B cell (primary cell): ENCODE data around the gene NBEA. TPM values are rescaled to one million over a fixed set of nuclear protein-coding genes. Genes with fewer than 3 reads are reported as not detected.

ENCODE experiments used
- ATAC-seq: fragments of 200-7000 bp; cut with Tn5 transposase; one replicate; pipeline ENCODE4 v1.10.0; 2021; ENCODE audit warnings: low read depth, mild to moderate bottlenecking, moderate number of reproducible peaks, moderate library complexity
- CTCF ChIA-PET: fragments of 350-600 bp; sonication (Branson Sonifier 250); formaldehyde crosslinking; loops from one replicate; lab custom pipeline; 2021; ENCODE audit warnings: antibody characterized with exemption, inconsistent platforms; lab: Charles Lee
- POLR2A ChIA-PET: fragments of 350-600 bp; sonication (Branson Sonifier 250); formaldehyde crosslinking; loops from one replicate; lab custom pipeline; 2021; ENCODE audit warnings: antibody characterized with exemption; lab: Charles Lee
- DNase-seq: peaks from one replicate; pipeline ENCODE4 v3.0.0; 2013
- H2AFZ ChIP-seq: 2 replicates; pipeline ENCODE4 v1.6.1; 2012; ENCODE audit warnings: mild to moderate bottlenecking, low read depth, low read length; ENCODE audit not compliant: insufficient read depth, poor library complexity, severe bottlenecking
- H3K27ac ChIP-seq, 2 donors: 1 replicate in 1 of 2; 2 replicates in 1 of 2; pipeline ENCODE4 v1.5.1; 2012 to 2013; ENCODE audit warnings: low read length in 2 of 2, mild to moderate bottlenecking in 2 of 2, moderate library complexity in 1 of 2
- H3K27me3 ChIP-seq, 4 experiments: fragments of 200-600 bp in 1 of 4; sonication (generic) in 1 of 4; replicated peaks in 1 of 4; 1 replicate in 2 of 4; 2 replicates in 2 of 4; pipeline versions ENCODE4 v1.6.1 to v1.7.0; 2013 to 2016; ENCODE audit warnings: low read length in 3 of 4, mild to moderate bottlenecking in 2 of 4, mixed read lengths in 1 of 4, moderate library complexity in 1 of 4; ENCODE audit not compliant: insufficient read depth in 4 of 4, control insufficient read depth in 3 of 4; ENCODE audit errors: control extremely low read depth in 1 of 4
- H3K36me3 ChIP-seq, 2 experiments: replicated peaks in 1 of 2; 1 replicate in 1 of 2; 2 replicates in 1 of 2; pipeline versions ENCODE4 v1.6.1 to v1.7.1; 2013; ENCODE audit warnings: low read length in 1 of 2; ENCODE audit not compliant: insufficient read depth in 2 of 2, control insufficient read depth in 1 of 2; ENCODE audit errors: control extremely low read depth in 1 of 2, extremely low read depth in 1 of 2
- H3K4me1 ChIP-seq, 2 donors: fragments of 200-600 bp in 1 of 2; sonication (generic) in 1 of 2; 1 replicate in 1 of 2; 2 replicates in 1 of 2; pipeline versions ENCODE4 v1.5.1 to v1.6.1; 2013 to 2017; ENCODE audit warnings: low read length in 2 of 2; ENCODE audit not compliant: control insufficient read depth in 2 of 2, insufficient read depth in 2 of 2
- H3K4me2 ChIP-seq: replicated peaks from 2 replicates; pipeline ENCODE3; 2012; ENCODE audit warnings: mild to moderate bottlenecking, low read depth, low read length; ENCODE audit not compliant: poor library complexity, severe bottlenecking
- H3K4me3 ChIP-seq, 5 experiments: fragments of 200-600 bp in 1 of 5; sonication (generic) in 1 of 5; 1 replicate in 3 of 5; 2 replicates in 2 of 5; pipeline versions ENCODE4 v1.5.1 to v1.7.0; 2011 to 2016; ENCODE audit warnings: low read length in 4 of 5, mild to moderate bottlenecking in 4 of 5, low read depth in 2 of 5, control low read depth in 1 of 5, moderate library complexity in 1 of 5; ENCODE audit not compliant: insufficient read depth in 1 of 5; ENCODE audit errors: control extremely low read depth in 1 of 5, extremely low read depth in 1 of 5
- H3K79me2 ChIP-seq: fragments of 200-600 bp; sonication (generic); one replicate; pipeline ENCODE4 v1.6.0; 2016; ENCODE audit warnings: low read length; ENCODE audit not compliant: control insufficient read depth, insufficient read depth
- H3K9ac ChIP-seq: fragments of 200-600 bp; sonication (generic); 2 replicates; pipeline ENCODE4 v1.6.1; 2017; ENCODE audit warnings: mild to moderate bottlenecking, low read length, moderate library complexity
- H3K9me3 ChIP-seq, 3 donors: one replicate each; pipeline versions ENCODE4 v1.6.1 to v1.7.1; 2013; ENCODE audit warnings: low read length in 2 of 3; ENCODE audit not compliant: control insufficient read depth in 2 of 3, insufficient read depth in 1 of 3; ENCODE audit errors: control extremely low read depth in 1 of 3
- H4K20me1 ChIP-seq: 2 replicates; pipeline ENCODE4 v1.6.0; 2012; ENCODE audit warnings: mild to moderate bottlenecking, low read length; ENCODE audit not compliant: insufficient read depth, control insufficient read depth, poor library complexity, severe bottlenecking
- H3K27ac Mint-ChIP-seq: one replicate; pipeline ENCODE4 v1.8.0; 2021; ENCODE audit warnings: mixed read lengths
- H3K27me3 Mint-ChIP-seq: one replicate; pipeline ENCODE4 v1.8.0; 2021; ENCODE audit warnings: mixed read lengths
- H3K4me1 Mint-ChIP-seq: one replicate; pipeline ENCODE4 v1.8.0; 2021; ENCODE audit warnings: mixed read lengths
- H3K4me3 Mint-ChIP-seq: one replicate; pipeline ENCODE4 v1.8.0; 2021; ENCODE audit warnings: mixed read lengths
- H3K9me3 Mint-ChIP-seq: one replicate; pipeline ENCODE4 v1.8.0; 2022; ENCODE audit warnings: mixed read lengths; ENCODE audit not compliant: insufficient read depth
- CTCF ChIP-seq: fragments of 200-600 bp; IDR thresholded peaks from one replicate; pipeline ENCODE4 v1.8.0; 2022; ENCODE audit warnings: antibody characterized with exemption, mild to moderate bottlenecking
- EZH2 ChIP-seq: IDR thresholded peaks from 2 replicates; pipeline ENCODE4 v1.6.1; 2012; ENCODE audit warnings: borderline replicate concordance, low read depth, mild to moderate bottlenecking, moderate library complexity, low read length; ENCODE audit not compliant: insufficient read depth, poor library complexity, severe bottlenecking
- WGBS: methylation state at CpG from one replicate; pipeline ENCODE4 v1.1.5; 2013; ENCODE audit warnings: missing lambda C conversion rate; ENCODE audit not compliant: insufficient coverage; 5-methylcytosine and 5-hydroxymethylcytosine counted together
- intact Hi-C: fragments of 100-400 bp; cut with micrococcal nuclease; formaldehyde crosslinking; loops from one replicate; pipeline ENCODE4 v1.10.0; 2022
- polyA plus RNA-seq: library from polyadenylated mRNA; depleted of rRNA; stranded (reverse); fragments of >200 nt; gene quantifications from 2 replicates; pipeline ENCODE4 v1.2.3, GENCODE V29; 2012
- total RNA-seq, 2 donors: library from RNA; stranded (reverse); fragments of 120-200 nt in 1 of 2; gene quantifications; 1 replicate in 1 of 2; 2 replicates in 1 of 2; pipeline versions ENCODE4 v1.2.3 to v1.2.4, GENCODE V29; 2013 to 2022

Gene NBEA
- total and polyA plus RNA-seq, 2 donors (not counting 1 experiment from before 2014, with no cell fraction given): 1.5 to 10.7 TPM

GRCh38 chr13:35379663-35380062, 437.6 kb downstream of the NBEA start:
- CTCF ChIA-PET: no interaction called here

DNA sequence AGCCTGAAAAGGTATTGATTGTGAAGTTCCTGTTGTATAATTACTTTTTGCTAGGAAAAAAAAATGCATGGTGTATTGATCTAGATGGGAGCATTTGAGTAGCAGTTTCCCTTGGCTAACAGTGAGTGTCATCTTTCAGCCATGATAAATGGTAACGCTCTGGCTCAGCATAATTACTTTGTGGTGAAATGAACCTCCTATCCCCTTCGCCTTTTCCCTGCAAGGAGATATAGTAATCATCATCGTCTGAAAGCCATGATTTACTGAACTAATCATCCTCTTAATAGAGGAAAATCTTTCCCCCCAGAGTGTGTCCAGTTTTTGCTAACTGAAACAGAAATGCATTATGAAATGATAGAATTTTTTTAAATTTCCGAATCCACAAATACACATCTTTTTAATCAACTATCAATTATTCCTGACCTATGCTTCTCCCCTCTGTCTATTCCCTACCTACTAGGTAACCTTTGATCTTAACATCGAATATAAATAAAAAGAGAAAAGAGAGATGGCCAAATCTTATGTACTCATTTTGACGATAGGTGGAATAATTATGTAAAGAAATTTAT, 445.7 kb downstream of the NBEA start:
- Histone ChIP-seq H3K4me2 (no peak overlapping the region), H3K36me3 (no peaks in the 10 kb centered on the region), H3K4me1 (no peaks in the 10 kb centered on the region), H4K20me1 (no peaks in the 10 kb centered on the region), H2AFZ (no peak overlapping the region), H3K4me3 (no peak overlapping the region), H3K27ac (no peak overlapping the region), H3K79me2 (no peaks in the 10 kb centered on the region), H3K27me3 (no peaks in the 10 kb centered on the region), H3K9me3 (no peaks in the 10 kb centered on the region), H3K9ac (no peak overlapping the region)
- Mint-ChIP-seq H3K9me3 (no peaks in the 10 kb centered on the region), H3K4me1 (no peaks in the 10 kb centered on the region), H3K27me3 (no peaks in the 10 kb centered on the region), H3K27ac (no peak overlapping the region), H3K4me3 (no peak overlapping the region)
- TF ChIP-seq CTCF: no peak
- TF ChIP-seq EZH2: no peak
- no peak for DNase-seq
- WGBS: no CpG with 5 or more reads among the region's 6 CpGs
- ChIA-PET POLR2A (no interaction called here), CTCF (no interaction called here)
- ATAC-seq: no peak
- intact Hi-C loops: no loop called here

More at GRCh38 chr13:35379663-35380062, 437.6 kb downstream of the NBEA start:
- TF ChIP-seq EZH2 (no peak), CTCF (no peak)
- Histone ChIP-seq H3K4me2 (no peak overlapping the region), H3K27me3 (no peaks in the 10 kb centered on the region), H4K20me1 (no peaks in the 10 kb centered on the region), H3K36me3 (no peaks in the 10 kb centered on the region), H3K27ac (no peak overlapping the region), H3K79me2 (no peaks in the 10 kb centered on the region), H2AFZ (no peak overlapping the region), H3K9ac (no peak overlapping the region), H3K4me3 (no peak overlapping the region), H3K9me3 (peaks cover 0 to 1% (median 0%) of the 10 kb centered on the region in 3 donors), H3K4me1 (no peaks in the 10 kb centered on the region)
- Mint-ChIP-seq H3K4me1 (no peaks in the 10 kb centered on the region), H3K27me3 (no peaks in the 10 kb centered on the region), H3K27ac (no peak overlapping the region), H3K9me3 (no peaks in the 10 kb centered on the region), H3K4me3 (no peak overlapping the region)
- ATAC-seq: no peak
- DNase-seq: no peak
- intact Hi-C loops: no loop called here
- POLR2A ChIA-PET: no interaction called here
